Measurements from ENCODE around the gene SSH2. TPM values are rescaled to one million over a fixed set of nuclear protein-coding genes. Genes with fewer than 3 reads are reported as not detected.
A peak's percentile ranks its signal among the peaks of the same experiment; 100 is the strongest.

Gene SSH2
- total RNA-seq, 4 donors from 2014 or later = 30.2 to 38.6 (median 35.5) TPM

DNA sequence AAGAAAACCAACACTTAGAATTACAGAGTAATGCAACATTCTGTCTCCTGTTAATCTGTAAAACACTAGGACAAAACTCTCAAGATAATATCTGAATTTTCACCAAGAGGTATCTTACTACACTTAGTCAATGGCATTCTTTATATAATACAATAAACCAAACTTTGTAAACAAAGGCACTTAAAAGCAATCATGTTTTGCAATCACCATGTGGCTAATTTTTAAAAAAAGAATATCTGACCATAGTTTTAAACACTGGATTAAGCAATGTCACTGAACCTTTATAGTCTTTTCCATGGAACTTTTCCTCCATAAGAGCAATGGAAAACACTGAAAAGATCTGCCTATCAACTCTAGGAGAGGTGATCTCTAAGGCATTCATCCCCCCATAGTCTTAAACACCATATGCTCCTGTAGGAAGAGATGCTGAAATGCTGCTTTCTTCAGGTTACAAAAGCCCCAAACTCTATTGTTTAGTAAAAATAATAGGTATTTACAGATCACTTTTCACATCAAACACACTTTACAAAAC lies 163.2 kb downstream of the SSH2 start:
- H3K4me1 ChIP-seq = no peaks in the 10 kb centered on the region
- H3K4me3 ChIP-seq (replicated peaks in 1 of 3) = no peak overlapping the region
- H3K27ac ChIP-seq = no peak overlapping the region
- no peaks in the 10 kb centered on the region for H3K27me3 ChIP-seq
- H3K9me3 ChIP-seq = no peaks in the 10 kb centered on the region
- no peak for TF ChIP-seq POLR2A (IDR thresholded peaks at IDR 0.05)
- TF ChIP-seq, protein P1, sequence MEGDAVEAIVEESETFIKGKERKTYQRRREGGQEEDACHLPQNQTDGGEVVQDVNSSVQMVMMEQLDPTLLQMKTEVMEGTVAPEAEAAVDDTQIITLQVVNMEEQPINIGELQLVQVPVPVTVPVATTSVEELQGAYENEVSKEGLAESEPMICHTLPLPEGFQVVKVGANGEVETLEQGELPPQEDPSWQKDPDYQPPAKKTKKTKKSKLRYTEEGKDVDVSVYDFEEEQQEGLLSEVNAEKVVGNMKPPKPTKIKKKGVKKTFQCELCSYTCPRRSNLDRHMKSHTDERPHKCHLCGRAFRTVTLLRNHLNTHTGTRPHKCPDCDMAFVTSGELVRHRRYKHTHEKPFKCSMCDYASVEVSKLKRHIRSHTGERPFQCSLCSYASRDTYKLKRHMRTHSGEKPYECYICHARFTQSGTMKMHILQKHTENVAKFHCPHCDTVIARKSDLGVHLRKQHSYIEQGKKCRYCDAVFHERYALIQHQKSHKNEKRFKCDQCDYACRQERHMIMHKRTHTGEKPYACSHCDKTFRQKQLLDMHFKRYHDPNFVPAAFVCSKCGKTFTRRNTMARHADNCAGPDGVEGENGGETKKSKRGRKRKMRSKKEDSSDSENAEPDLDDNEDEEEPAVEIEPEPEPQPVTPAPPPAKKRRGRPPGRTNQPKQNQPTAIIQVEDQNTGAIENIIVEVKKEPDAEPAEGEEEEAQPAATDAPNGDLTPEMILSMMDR (IDR thresholded peaks at IDR 0.05) = no peak
- H3K36me3 ChIP-seq = no peaks in the 10 kb centered on the region
- no peak for DNase-seq
- intact Hi-C loops (cut with DNase I) = no loop called here

DNA sequence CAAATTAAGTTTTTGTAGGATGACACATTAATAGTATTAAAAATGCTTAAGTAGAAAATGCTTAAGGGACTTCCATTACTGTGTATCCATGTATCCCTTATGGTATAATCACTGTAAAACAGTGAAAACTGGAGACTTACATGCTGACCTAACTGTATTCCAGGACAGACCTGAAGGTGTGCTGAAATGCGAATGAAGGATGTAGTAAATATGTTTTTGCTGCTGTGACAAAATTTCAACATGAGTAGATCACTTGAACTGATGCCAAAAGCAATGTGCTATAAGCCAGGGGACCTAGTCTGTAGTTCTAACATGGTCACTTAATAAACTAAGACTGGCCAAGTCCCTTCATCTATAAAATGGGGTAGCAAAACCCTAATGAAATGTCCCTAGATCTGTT lies 165.3 kb downstream of the SSH2 start:
- Histone ChIP-seq H3K27ac (no peak overlapping the region), H3K4me1 (peaks cover 0 to 4% of the 10 kb centered on the region in 2 donors), H3K36me3 (no peaks in the 10 kb centered on the region), H3K9me3 (no peaks in the 10 kb centered on the region), H3K4me3 (replicated peaks in 1 of 3) (no peak overlapping the region), H3K27me3 (no peaks in the 10 kb centered on the region)
- WGBS, 2 donors = 85 to 100% methylated on average over 1 of the region's 1 CpG
- intact Hi-C loops (cut with DNase I) = no loop called here
- TF ChIP-seq, protein P1 (IDR thresholded peaks at IDR 0.05) = no peak
- no peak for TF ChIP-seq POLR2A (IDR thresholded peaks at IDR 0.05)
- DNase-seq = no peak

DNA sequence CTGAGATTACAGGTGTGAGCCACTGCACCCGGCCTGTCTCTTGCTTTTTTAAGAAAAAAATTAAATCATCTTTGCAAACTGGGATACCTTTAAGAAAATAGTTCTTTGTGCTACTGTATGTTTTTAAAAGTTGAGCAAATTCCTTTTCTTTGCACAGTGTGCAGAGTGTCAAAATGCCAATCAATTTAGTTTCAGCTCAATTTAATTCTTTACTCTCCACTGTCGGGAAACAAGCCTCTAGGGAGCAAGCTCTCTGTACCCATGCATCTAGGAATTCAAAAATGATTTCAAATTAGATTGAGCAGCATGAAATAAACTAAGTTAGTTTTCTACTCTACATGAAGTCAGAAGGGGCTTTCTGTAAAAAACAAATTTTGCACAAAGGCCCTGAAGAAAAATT lies 165.8 kb downstream of the SSH2 start:
- no peaks in the 10 kb centered on the region for H3K9me3 ChIP-seq
- no peak for TF ChIP-seq POLR2A (IDR thresholded peaks at IDR 0.05)
- TF ChIP-seq, protein P1 (IDR thresholded peaks at IDR 0.05) = no peak
- no peak overlapping the region for H3K4me3 ChIP-seq (replicated peaks in 1 of 3)
- H3K36me3 ChIP-seq = no peaks in the 10 kb centered on the region
- no peak for DNase-seq
- peaks cover 0 to 6% of the 10 kb centered on the region in 2 donors for H3K4me1 ChIP-seq
- H3K27me3 ChIP-seq = no peaks in the 10 kb centered on the region
- 89 to 96% methylated on average over 2 of the region's 2 CpGs for WGBS, 2 donors
- intact Hi-C loops (cut with DNase I) = no loop called here
- no peak overlapping the region for H3K27ac ChIP-seq

DNA sequence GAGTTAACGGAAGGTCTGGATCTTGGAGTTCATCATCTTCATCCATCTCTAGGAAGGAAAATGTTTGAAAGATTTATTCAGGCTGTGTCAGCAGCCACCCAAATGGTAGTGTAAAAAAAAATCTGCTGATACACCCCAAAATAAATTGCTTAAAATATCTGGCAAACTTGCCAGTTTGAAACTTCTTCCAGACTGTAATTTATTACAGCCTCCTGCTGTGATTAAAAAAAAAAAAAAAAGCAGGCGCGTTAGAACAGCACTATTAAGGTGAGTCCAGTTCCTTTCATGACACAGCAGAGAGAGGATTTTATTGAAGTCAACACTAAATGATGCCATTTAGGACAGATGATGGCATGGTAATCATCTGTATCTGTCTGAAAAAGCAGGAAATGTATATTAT lies 166.8 kb downstream of the SSH2 start:
- peaks cover 0 to 6% of the 10 kb centered on the region in 2 donors for H3K4me1 ChIP-seq
- intact Hi-C loops (cut with DNase I) = no loop called here
- TF ChIP-seq, protein P1 (IDR thresholded peaks at IDR 0.05) = no peak
- TF ChIP-seq POLR2A (IDR thresholded peaks at IDR 0.05) = no peak
- DNase-seq = no peak
- no peaks in the 10 kb centered on the region for H3K9me3 ChIP-seq
- 80 to 85% methylated on average over 3 of the region's 3 CpGs for WGBS, 2 donors
- no peaks in the 10 kb centered on the region for H3K27me3 ChIP-seq
- H3K4me3 ChIP-seq (replicated peaks in 1 of 3) = no peak overlapping the region
- H3K27ac ChIP-seq = no peak overlapping the region
- H3K36me3 ChIP-seq = no peaks in the 10 kb centered on the region

DNA sequence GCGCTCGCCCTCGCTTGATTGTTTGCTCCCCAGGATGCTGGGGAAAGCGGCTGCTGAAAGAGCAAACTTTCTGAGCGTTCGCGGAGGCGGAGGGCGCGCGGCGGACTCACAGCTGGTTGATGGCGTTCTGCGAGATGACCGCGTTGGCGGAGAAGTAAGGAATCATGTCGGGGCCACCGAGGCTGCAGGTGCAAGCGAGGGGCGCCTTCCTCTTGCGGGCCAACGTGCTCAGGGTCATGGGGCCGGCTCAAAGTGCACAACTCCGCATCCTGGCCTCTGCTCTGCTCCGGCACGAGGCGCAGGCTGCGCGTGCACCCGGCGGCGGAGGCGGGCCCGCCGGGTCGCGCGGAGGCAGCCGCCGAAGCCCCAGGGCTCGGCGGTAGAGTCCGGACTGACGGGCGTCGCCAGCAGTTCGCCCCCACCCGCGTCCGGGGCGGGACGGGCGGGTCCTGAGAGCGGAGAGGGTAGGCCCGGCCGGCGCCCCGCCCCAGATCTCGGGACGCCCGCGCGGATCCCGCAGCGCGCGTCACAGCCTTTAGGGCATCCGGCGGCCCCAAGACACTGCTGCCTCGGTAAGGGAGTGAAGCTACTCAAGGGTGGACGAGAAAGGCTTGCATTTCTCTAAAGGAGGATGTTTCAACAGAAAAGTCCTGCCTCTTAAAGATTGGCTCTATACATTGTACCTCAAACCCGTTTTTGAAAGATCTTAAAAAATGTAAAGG lies 168.8 kb downstream of the SSH2 start:
- Histone ChIP-seq H3K27me3 (no peaks in the 10 kb centered on the region), H3K4me3 (replicated peaks in 1 of 3) (peak overlapping the region; percentile 70 to 82 (median 81)), H3K27ac (peak overlapping the region; percentile 74 to 84 (median 81)), H3K36me3 (no peaks in the 10 kb centered on the region), H3K9me3 (no peaks in the 10 kb centered on the region), H3K4me1 (peaks cover 0 to 6% of the 10 kb centered on the region in 2 donors)
- DNase-seq = peak; percentile 78 to 85
- TF ChIP-seq POLR2A (IDR thresholded peaks at IDR 0.05) = peak in 1 of 2 donors; percentile 72
- TF ChIP-seq, protein P1 (IDR thresholded peaks at IDR 0.05) = no peak
- 0 to 2% methylated on average over 17 to 30 of the region's 73 CpGs for WGBS, 2 donors
- intact Hi-C loops (cut with DNase I) = no loop called here

Data from thyroid gland (tissue), 4 donors.